Upper lobe of left lung (tissue), 6 donors: Measurements from ENCODE around the gene ARHGAP15. TPM values are rescaled to one million over a fixed set of nuclear protein-coding genes. Genes with fewer than 3 reads are reported as not detected.

Source experiments
- ATAC-seq, 2 donors: fragments of 200-7000 bp; cut with Tn5 transposase; one replicate each; pipeline ENCODE4 v1.9.1; 2022; ENCODE audit warnings: mild to moderate bottlenecking in 2 of 2, moderate library complexity in 2 of 2; ENCODE audit not compliant: low FRiP score in 2 of 2
- DNase-seq, 2 donors: peaks; one replicate each; pipeline ENCODE4 v3.0.0-alpha.2; 2019 to 2020
- H3K27ac ChIP-seq, 4 donors: fragments of 200-600 bp; sonication (generic); one replicate each; pipeline ENCODE4 v1.5.1; 2016 to 2019
- H3K27me3 ChIP-seq, 4 donors: fragments of 200-600 bp; sonication (generic); one replicate each; pipeline ENCODE4 v1.5.1; 2017 to 2019
- H3K36me3 ChIP-seq, 4 donors: fragments of 200-600 bp; sonication (generic); one replicate each; pipeline ENCODE4 v1.5.1; 2016 to 2019
- H3K4me1 ChIP-seq, 4 donors: fragments of 200-600 bp; sonication (generic); one replicate each; pipeline ENCODE4 v1.5.1; 2018 to 2019
- H3K4me3 ChIP-seq, 4 donors: fragments of 200-600 bp; sonication (generic); one replicate each; pipeline ENCODE4 v1.5.1; 2017 to 2019; ENCODE audit warnings: mild to moderate bottlenecking in 2 of 4, moderate library complexity in 1 of 4
- H3K9me3 ChIP-seq, 4 donors: fragments of 200-600 bp; sonication (generic); one replicate each; pipeline ENCODE4 v1.5.1; 2018 to 2019
- EP300 ChIP-seq, 4 donors: sonication (generic); formaldehyde crosslinking; IDR thresholded peaks; one replicate each; pipeline ENCODE4 v1.5.1; 2017; ENCODE audit warnings: antibody characterized with exemption in 4 of 4, control low read depth in 2 of 4
- POLR2A ChIP-seq, 4 donors: fragments of 450-650 bp; IDR thresholded peaks; one replicate each; pipeline ENCODE4 v1.5.1; 2016 to 2017; ENCODE audit warnings: antibody characterized with exemption in 4 of 4, mild to moderate bottlenecking in 2 of 4
- POLR2AphosphoS5 ChIP-seq, 2 donors: sonication (generic); formaldehyde crosslinking; IDR thresholded peaks; one replicate each; pipeline ENCODE4 v1.5.1; 2017; ENCODE audit warnings: antibody characterized with exemption in 2 of 2
- WGBS, 2 donors: methylation state at CpG; one replicate each; pipeline ENCODE4 v1.1.5; 2017 to 2018; 5-methylcytosine and 5-hydroxymethylcytosine counted together
- total RNA-seq, 6 donors: library from RNA; depleted of rRNA in 4 of 6; stranded (reverse); fragments of >200 nt in 4 of 6; gene quantifications; one replicate each; pipeline versions ENCODE4 v1.1.0 to v1.2.1, GENCODE V29; 2016 to 2021
- TF ChIP-seq, protein P1 (sequence below), 6 experiments: fragments of 450-650 bp in 4 of 6; fragments of 200-600 bp in 2 of 6; sonication (generic) in 2 of 6; IDR thresholded peaks; one replicate each; pipeline ENCODE4 v1.5.1; 2016 to 2019; ENCODE audit warnings: antibody characterized with exemption in 6 of 6
- donor health status: DM: no; HTN: no; CAD: no; lungs with moderate emphysema.
- donor health status: DM: no; HTN: yes; CAD: no; lungs with severe emphysema.

ARHGAP15 gene
- total RNA-seq, 6 donors from 2014 or later: 11.9 to 57.6 (median 17.5) TPM

DNA sequence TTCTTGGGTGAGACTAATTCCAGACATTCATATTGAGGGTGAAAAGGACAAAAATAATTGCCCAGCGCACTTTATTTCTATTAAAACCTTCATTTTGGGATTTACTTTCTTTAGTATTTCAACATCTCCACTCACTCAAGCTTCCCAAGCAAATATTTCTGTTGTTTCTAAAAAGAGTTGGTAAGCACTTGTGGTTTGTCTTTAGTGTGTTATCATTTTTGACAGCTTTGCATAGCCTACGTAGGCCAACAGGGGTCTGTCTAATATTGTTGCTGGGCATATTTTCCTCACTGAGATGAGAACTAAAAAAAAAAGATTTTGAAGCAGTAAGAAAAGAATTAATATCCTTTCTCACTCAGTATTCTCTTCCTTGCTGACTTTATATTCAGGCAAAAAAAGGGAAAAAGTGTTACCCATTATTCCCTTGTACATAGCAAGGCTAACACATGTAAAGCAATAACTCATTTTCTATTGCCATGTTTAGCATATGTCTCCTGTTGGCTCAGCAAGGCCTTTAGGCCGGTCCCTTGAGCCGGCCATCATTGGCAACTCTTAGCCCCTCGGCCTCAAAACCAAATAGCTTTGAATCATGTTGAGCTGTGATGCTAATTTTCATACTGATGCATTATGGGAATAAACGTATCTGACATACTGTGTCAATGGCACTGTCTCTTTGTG lies 494.2 kb downstream of the ARHGAP15 start:
- Histone ChIP-seq H3K27me3 (no peaks in the 10 kb centered on the region), H3K36me3 (no peaks in the 10 kb centered on the region), H3K9me3 (no peaks in the 10 kb centered on the region), H3K4me3 (no peak overlapping the region), H3K27ac (no peak overlapping the region), H3K4me1 (no peaks in the 10 kb centered on the region)
- DNase-seq: no peak
- no peak for ATAC-seq
- TF ChIP-seq EP300 (IDR thresholded peaks at IDR 0.05) (no peak), POLR2AphosphoS5 (IDR thresholded peaks at IDR 0.05) (no peak), POLR2A (IDR thresholded peaks at IDR 0.05) (no peak)
- TF ChIP-seq, protein P1, sequence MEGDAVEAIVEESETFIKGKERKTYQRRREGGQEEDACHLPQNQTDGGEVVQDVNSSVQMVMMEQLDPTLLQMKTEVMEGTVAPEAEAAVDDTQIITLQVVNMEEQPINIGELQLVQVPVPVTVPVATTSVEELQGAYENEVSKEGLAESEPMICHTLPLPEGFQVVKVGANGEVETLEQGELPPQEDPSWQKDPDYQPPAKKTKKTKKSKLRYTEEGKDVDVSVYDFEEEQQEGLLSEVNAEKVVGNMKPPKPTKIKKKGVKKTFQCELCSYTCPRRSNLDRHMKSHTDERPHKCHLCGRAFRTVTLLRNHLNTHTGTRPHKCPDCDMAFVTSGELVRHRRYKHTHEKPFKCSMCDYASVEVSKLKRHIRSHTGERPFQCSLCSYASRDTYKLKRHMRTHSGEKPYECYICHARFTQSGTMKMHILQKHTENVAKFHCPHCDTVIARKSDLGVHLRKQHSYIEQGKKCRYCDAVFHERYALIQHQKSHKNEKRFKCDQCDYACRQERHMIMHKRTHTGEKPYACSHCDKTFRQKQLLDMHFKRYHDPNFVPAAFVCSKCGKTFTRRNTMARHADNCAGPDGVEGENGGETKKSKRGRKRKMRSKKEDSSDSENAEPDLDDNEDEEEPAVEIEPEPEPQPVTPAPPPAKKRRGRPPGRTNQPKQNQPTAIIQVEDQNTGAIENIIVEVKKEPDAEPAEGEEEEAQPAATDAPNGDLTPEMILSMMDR (IDR thresholded peaks at IDR 0.05): no peak
- WGBS, 2 donors: 78 to 82% methylated on average over 6 of the region's 6 CpGs

DNA sequence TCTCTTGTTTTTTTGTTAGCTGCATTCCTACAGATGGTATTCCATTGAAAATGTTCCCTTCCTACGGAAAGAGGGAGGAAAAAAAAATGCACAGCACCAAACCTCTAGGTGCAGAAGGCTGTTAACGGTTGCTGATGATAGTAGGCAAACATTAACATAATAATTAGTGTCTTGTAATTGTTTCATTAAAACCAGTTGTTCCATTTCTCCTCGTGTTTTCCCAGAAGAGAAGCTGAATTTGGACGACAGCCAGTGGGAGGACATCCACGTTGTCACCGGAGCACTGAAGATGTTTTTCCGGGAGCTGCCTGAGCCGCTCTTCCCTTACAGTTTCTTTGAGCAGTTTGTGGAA lies 494.7 kb downstream of the ARHGAP15 start:
- no peak for ATAC-seq
- H3K4me1 ChIP-seq: no peaks in the 10 kb centered on the region
- H3K36me3 ChIP-seq: no peaks in the 10 kb centered on the region
- H3K9me3 ChIP-seq: no peaks in the 10 kb centered on the region
- TF ChIP-seq, protein P1 (IDR thresholded peaks at IDR 0.05): no peak
- TF ChIP-seq EP300 (IDR thresholded peaks at IDR 0.05): no peak
- WGBS, 2 donors: 74% methylated on average over 8 of the region's 8 CpGs
- H3K4me3 ChIP-seq: no peak overlapping the region
- no peaks in the 10 kb centered on the region for H3K27me3 ChIP-seq
- H3K27ac ChIP-seq: no peak overlapping the region
- DNase-seq: no peak

DNA sequence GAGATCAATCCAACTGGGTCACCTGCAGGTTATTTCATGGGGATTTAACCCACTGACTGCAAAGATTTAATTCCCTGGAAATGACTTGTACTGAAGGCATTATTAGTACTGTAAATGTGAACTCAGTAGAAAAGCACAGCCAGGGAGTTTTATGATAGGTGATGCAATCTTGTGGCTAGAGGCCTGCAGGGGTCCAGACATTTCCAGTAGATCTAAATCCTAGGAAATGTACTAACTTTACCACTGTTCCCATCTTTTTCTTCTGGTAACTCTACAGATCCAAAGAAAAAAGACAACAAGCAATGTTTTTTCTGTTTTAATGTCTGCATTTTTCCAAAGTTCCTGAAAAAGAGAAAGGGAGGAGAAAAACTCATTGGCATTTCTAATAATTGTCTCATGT lies 500.1 kb downstream of the ARHGAP15 start:
- H3K9me3 ChIP-seq: no peaks in the 10 kb centered on the region
- ATAC-seq: no peak
- no peak overlapping the region for H3K4me3 ChIP-seq
- no peaks in the 10 kb centered on the region for H3K27me3 ChIP-seq
- H3K4me1 ChIP-seq: no peaks in the 10 kb centered on the region
- DNase-seq: no peak
- no peaks in the 10 kb centered on the region for H3K36me3 ChIP-seq
- TF ChIP-seq EP300 (IDR thresholded peaks at IDR 0.05) (no peak), POLR2AphosphoS5 (IDR thresholded peaks at IDR 0.05) (no peak), POLR2A (IDR thresholded peaks at IDR 0.05) (no peak)
- TF ChIP-seq, protein P1 (IDR thresholded peaks at IDR 0.05): no peak
- no peak overlapping the region for H3K27ac ChIP-seq

DNA sequence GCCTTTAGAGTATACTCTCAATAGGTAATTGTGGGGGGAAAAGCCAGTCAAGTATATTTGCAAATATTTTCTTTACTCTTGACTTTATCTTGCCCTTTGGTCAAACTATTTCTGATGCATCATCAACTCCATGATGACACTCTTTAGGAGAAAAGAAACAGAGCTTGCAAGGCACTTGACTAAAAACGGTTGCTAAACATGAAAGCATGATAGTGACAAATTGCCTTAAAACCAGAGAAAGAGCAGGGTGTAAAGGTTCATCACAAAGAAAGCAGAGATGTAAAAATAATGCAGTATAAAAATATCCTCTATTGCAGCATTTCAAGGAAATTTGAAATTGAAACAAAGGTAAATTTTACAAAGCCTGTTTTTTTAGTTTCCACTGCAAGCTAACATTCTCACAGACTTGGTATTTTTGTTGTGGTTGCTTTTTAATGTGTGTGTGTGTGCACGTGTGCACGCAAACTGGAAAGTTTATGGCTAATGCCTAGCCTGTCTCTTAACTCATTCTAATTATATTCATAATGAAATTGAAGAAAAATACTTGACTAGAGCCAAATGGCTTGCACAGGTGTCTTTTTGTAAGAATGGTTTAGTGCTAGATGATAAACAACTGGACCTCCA lies 503.6 kb downstream of the ARHGAP15 start:
- ATAC-seq (no peak), DNase-seq (no peak)
- no peaks in the 10 kb centered on the region for H3K4me1 ChIP-seq
- no peak overlapping the region for H3K4me3 ChIP-seq
- WGBS, 2 donors: 72 to 77% methylated on average over 3 of the region's 3 CpGs
- H3K27ac ChIP-seq: no peak overlapping the region
- H3K27me3 ChIP-seq: no peaks in the 10 kb centered on the region
- H3K9me3 ChIP-seq: no peaks in the 10 kb centered on the region
- no peak for TF ChIP-seq POLR2A (IDR thresholded peaks at IDR 0.05)
- TF ChIP-seq, protein P1 (IDR thresholded peaks at IDR 0.05): no peak
- no peak for TF ChIP-seq EP300 (IDR thresholded peaks at IDR 0.05)
- TF ChIP-seq POLR2AphosphoS5 (IDR thresholded peaks at IDR 0.05): no peak
- H3K36me3 ChIP-seq: no peaks in the 10 kb centered on the region

DNA sequence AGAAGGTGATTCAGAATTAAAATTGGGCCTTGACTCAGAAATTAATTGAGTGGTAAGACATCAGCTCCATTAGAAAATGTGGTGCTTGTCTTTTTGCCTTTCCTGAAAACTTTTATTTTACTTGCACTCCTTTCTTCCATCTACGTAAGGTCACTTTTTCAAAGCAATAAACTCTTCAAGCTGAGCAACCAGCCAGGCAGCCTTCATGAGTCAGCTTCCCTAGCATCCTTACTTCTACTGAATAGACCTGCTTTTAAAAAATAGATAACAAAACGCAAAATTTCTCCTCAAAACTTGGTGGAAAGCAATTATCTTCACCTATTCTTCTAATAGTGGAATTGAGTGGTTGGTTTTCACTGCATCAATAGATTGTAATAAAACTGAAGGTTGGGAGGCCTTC lies 504.2 kb downstream of the ARHGAP15 start:
- TF ChIP-seq POLR2AphosphoS5 (IDR thresholded peaks at IDR 0.05) (no peak), POLR2A (IDR thresholded peaks at IDR 0.05) (no peak), EP300 (IDR thresholded peaks at IDR 0.05) (no peak)
- TF ChIP-seq, protein P1 (IDR thresholded peaks at IDR 0.05): no peak
- Histone ChIP-seq H3K27me3 (no peaks in the 10 kb centered on the region), H3K27ac (no peak overlapping the region), H3K4me1 (no peaks in the 10 kb centered on the region), H3K36me3 (no peaks in the 10 kb centered on the region), H3K9me3 (no peaks in the 10 kb centered on the region), H3K4me3 (no peak overlapping the region)
- ATAC-seq (no peak), DNase-seq (no peak)
- WGBS, 2 donors: 0 to 46% methylated on average over 2 of the region's 2 CpGs
